Astrocyte of the spinal cord (primary cell): ENCODE data around the gene RAB5A.
"Not testable (repeated sequence)": the region's sequence is repeated elsewhere in the genome, so short reads cannot be mapped to it uniquely, and the experiment has no call there.

Experiments
- DNase-seq: peaks from one replicate; pipeline ENCODE4 v3.0.0; 2011; ENCODE audit warnings: low read depth, low spot score
- H3K4me3 ChIP-seq: 2 replicates; pipeline ENCODE4 v1.5.1; 2011; ENCODE audit warnings: low read depth, mild to moderate bottlenecking, low read length, moderate library complexity
- CTCF ChIP-seq: IDR thresholded peaks from 2 replicates; pipeline ENCODE4 v1.5.1; 2012; ENCODE audit warnings: low read depth, mild to moderate bottlenecking, low read length, inconsistent platforms
- in situ Hi-C: cut with HindIII; loops from 2 replicates; pipeline ENCODE4 v1.10.0; 2017; ENCODE audit warnings: low sequenced_read_pairs

RAB5A gene

DNA sequence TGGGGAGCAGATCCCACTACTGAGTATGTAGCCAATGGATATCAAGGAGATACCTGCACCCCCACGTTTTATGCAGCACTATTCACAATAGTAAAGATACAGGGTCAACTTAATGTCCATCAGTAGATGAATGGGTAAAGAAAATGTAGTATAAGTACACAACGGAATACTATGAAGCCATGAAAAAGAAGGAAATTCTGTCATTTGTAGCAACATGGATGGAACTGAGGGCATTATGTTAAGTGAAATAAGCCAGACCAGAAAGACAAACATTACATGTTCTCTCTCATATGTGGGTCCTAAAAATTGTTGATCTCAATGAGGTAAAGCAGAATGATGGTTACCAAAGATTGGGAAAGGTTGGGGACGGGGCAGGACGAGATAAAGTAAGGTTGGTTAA is 50.6 kb downstream of the RAB5A start:
- in situ Hi-C loops, result no loop called here
- no peak for DNase-seq
- H3K4me3 ChIP-seq, result no peak overlapping the region
- no peak for TF ChIP-seq CTCF

GRCh38 chr3:20001932-20002331 is 55.0 kb downstream of the RAB5A start:
- in situ Hi-C loops, result no loop called here
- H3K4me3 ChIP-seq, result no peak overlapping the region
- DNase-seq, result no peak
- TF ChIP-seq CTCF, result no peak

DNA sequence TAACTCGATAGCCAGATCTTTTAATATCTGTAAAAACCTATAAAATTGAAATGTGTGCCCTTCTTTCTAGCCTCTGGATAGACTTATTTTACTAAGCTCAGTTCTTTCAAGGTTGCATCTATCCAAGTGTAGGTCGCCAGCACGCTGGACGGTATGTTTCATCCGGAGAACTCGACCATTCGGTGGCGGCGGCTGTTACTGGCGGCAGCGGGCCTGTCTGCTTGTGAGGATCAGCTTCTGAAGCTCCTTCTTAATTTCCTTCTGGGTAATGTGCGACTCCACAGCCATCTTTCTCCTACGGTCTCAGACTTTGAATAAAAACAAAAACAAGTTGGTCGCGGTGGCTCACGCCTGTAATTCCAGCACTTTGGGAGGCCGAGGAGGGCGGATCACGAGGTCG is 61.1 kb downstream of the RAB5A start:
- in situ Hi-C loops, result no loop called here
- no peak for TF ChIP-seq CTCF
- no peak for DNase-seq
- H3K4me3 ChIP-seq, result no peak overlapping the region

DNA sequence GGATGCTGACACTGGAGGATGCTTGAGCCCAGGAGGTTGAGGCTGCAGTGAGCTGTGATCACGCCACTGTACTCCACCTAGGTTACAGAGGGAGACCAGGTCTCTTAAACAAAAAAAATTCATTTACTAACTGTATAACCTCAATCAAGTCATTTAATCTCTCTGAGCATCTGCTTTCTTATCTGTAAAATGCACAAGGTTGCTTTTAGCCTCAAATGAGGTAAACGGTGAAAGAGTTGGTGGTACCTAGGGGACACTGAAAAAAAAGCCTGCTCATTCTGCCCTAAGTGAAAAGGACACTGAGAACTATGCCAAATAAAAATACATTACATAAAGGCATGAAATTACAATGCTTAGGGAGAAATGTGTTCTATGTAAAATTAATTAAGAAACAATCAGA is 61.7 kb downstream of the RAB5A start:
- no peak for DNase-seq
- in situ Hi-C loops, result no loop called here
- TF ChIP-seq CTCF, result no peak
- no peak overlapping the region for H3K4me3 ChIP-seq

GRCh38 chr3:20012164-20012563 is 65.3 kb downstream of the RAB5A start, which contains the start of gene PP2D1:
Gene PP2D1 (minus strand): TSS chr3:20012264. CDS start chr3:20012072, 192 bp downstream.
- no peak for DNase-seq
- no peak for TF ChIP-seq CTCF
- H3K4me3 ChIP-seq, result no peak within 1 kb of the TSS
- in situ Hi-C loops, result no loop called here

GRCh38 chr3:20013396-20013795 is 66.5 kb downstream of the RAB5A start:
- DNase-seq, result no peak
- in situ Hi-C loops, result no loop called here
- no peak for TF ChIP-seq CTCF
- H3K4me3 ChIP-seq, result no peak overlapping the region

GRCh38 chr3:20015525-20015924 is 68.6 kb downstream of the RAB5A start:
- H3K4me3 ChIP-seq, result no peak overlapping the region
- in situ Hi-C loops, result no loop called here
- no peak for TF ChIP-seq CTCF
- no peak for DNase-seq

GRCh38 chr3:20016076-20016475 is 69.2 kb downstream of the RAB5A start:
- H3K4me3 ChIP-seq, in situ Hi-C loops, DNase-seq: not testable (repeated sequence)
